Gastrocnemius medialis (tissue), 4 donors: ENCODE data around the gene BACE2. TPM values are rescaled to one million over a fixed set of nuclear protein-coding genes. Genes with fewer than 3 reads are reported as not detected.

ENCODE experiments used
- ATAC-seq, 2 donors: fragments of 150-250 bp; one replicate each; pipeline ENCODE4 v1.9.1; 2016
- DNase-seq, 2 donors: peaks; one replicate each; pipeline ENCODE4 v3.0.0-alpha.2; 2019
- H3K27ac ChIP-seq, 4 donors: fragments of 200-600 bp; sonication (generic); 1 replicate in 1 of 4; 2 replicates in 3 of 4; pipeline ENCODE4 v1.5.1; 2016 to 2018; ENCODE audit warnings: mild to moderate bottlenecking in 2 of 4, moderate library complexity in 1 of 4
- H3K27me3 ChIP-seq, 3 donors: fragments of 200-600 bp; sonication (generic) in 2 of 3; 1 replicate in 1 of 3; 2 replicates in 2 of 3; pipeline versions ENCODE4 v1.5.1 to v1.6.0; 2016 to 2019; ENCODE audit warnings: mild to moderate bottlenecking in 1 of 3, moderate library complexity in 1 of 3
- H3K36me3 ChIP-seq, 2 donors: fragments of 200-600 bp; sonication (generic) in 1 of 2; one replicate each; pipeline ENCODE4 v1.5.1; 2017 to 2018
- H3K4me1 ChIP-seq, 2 donors: fragments of 200-600 bp; sonication (generic) in 1 of 2; one replicate each; pipeline ENCODE4 v1.5.1; 2016 to 2017; ENCODE audit warnings: mild to moderate bottlenecking in 2 of 2
- H3K4me3 ChIP-seq, 4 donors: fragments of 200-600 bp; sonication (generic) in 3 of 4; 1 replicate in 1 of 4; 2 replicates in 3 of 4; pipeline ENCODE4 v1.5.1; 2016 to 2019; ENCODE audit warnings: mild to moderate bottlenecking in 2 of 4
- H3K9me3 ChIP-seq, 3 donors: fragments of 200-600 bp; sonication (generic) in 2 of 3; 1 replicate in 1 of 3; 2 replicates in 2 of 3; pipeline ENCODE4 v1.5.1; 2016 to 2019
- CTCF ChIP-seq, 5 experiments: fragments of 450-650 bp in 3 of 5; fragments of 200-600 bp in 2 of 5; sonication (generic) in 2 of 5; IDR thresholded peaks in 4 of 5; conservative IDR thresholded peaks in 1 of 5; 1 replicate in 4 of 5; 2 replicates in 1 of 5; pipeline ENCODE4 v1.5.1; 2016 to 2019; ENCODE audit warnings: antibody characterized with exemption in 5 of 5, mild to moderate bottlenecking in 3 of 5, moderate library complexity in 3 of 5
- POLR2A ChIP-seq, 2 donors: fragments of 450-650 bp; IDR thresholded peaks; one replicate each; pipeline ENCODE4 v1.6.1; 2017; ENCODE audit warnings: antibody characterized with exemption in 2 of 2, mild to moderate bottlenecking in 2 of 2, moderate library complexity in 2 of 2
- in situ Hi-C, 4 donors: fragments of 200-750 bp; cut with MboI; loops; one replicate each; pipeline versions ENCODE4 v1.15.0 to v1.8.0; 2017; ENCODE audit warnings: low sequenced_read_pairs in 4 of 4
- intact Hi-C: fragments of 100-400 bp; cut with DNase I; formaldehyde crosslinking; loops from one replicate; pipeline ENCODE4 v1.15.1; 2023; ENCODE audit warnings: low total_unique reads
- total RNA-seq, 4 donors: library from RNA; depleted of rRNA; stranded (reverse); fragments of >200 nt; gene quantifications; one replicate each; pipeline versions ENCODE4 v1.1.0 to v1.2.3, GENCODE V29; 2016

The BACE2 gene
- total RNA-seq, 4 donors from 2014 or later: 7.5 to 17.5 (median 9.3) TPM

GRCh38 chr21:41169701-41170100 lies 1.7 kb downstream of the BACE2 start:
- no peak for DNase-seq
- Histone ChIP-seq H3K4me1 (peaks cover 17 to 18% of the 10 kb centered on the region in 2 donors), H3K4me3 (peak overlapping the region in 3 of 4 donors; percentile 73 to 88 (median 73)), H3K27ac (peak overlapping the region in 3 of 4 donors; percentile 85 to 89 (median 87)), H3K27me3 (no peaks in the 10 kb centered on the region), H3K36me3 (no peaks in the 10 kb centered on the region), H3K9me3 (no peaks in the 10 kb centered on the region)
- TF ChIP-seq POLR2A (IDR thresholded peaks at IDR 0.05) (no peak), CTCF (IDR thresholded peaks at IDR 0.05 in 4 of 5, conservative IDR thresholded peaks at IDR 0.05 in 1 of 5) (no peak)
- intact Hi-C loops: loop anchor here (5.0 kb wide), 2 partner anchors 708 to 1323 kb away; partner anchors contain the start of gene PRDM15
- no peak for ATAC-seq
- in situ Hi-C loops: no loop called here

DNA sequence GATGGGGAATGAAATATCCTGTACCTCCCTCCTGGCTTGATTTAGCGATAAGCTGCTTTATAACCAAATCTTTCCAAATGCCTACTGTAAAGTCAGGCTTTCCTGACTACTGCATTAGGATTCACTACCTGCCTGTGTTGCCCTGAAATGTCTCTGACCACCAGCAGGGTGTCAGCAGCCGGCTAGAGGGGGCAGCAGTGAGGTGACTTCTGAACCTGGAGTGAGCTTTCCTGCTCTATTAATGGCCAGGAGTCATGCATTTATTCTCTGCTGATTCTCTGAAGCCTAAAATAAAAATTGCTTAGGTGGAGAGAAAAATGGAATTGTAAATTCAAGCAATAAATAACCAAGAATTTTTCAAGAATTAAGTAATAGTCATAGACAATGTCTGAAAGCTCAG lies 2.5 kb downstream of the BACE2 start:
- H3K4me1 ChIP-seq: peaks cover 17 to 18% of the 10 kb centered on the region in 2 donors
- DNase-seq (no peak), ATAC-seq (no peak)
- no peak overlapping the region for H3K4me3 ChIP-seq
- H3K27me3 ChIP-seq: no peaks in the 10 kb centered on the region
- in situ Hi-C loops (no loop called here), intact Hi-C loops (no loop called here)
- peak overlapping the region in 3 of 4 donors; percentile 85 to 89 (median 87) for H3K27ac ChIP-seq
- TF ChIP-seq CTCF (IDR thresholded peaks at IDR 0.05 in 4 of 5, conservative IDR thresholded peaks at IDR 0.05 in 1 of 5) (peak; percentile 38 to 58 (median 42)), POLR2A (IDR thresholded peaks at IDR 0.05) (no peak)
- no peaks in the 10 kb centered on the region for H3K9me3 ChIP-seq
- no peaks in the 10 kb centered on the region for H3K36me3 ChIP-seq

- Histone ChIP-seq H3K36me3 (no peaks in the 10 kb centered on the region), H3K27ac (peak overlapping the region; percentile 53 to 89 (median 86)), H3K27me3 (no peaks in the 10 kb centered on the region), H3K9me3 (no peaks in the 10 kb centered on the region), H3K4me3 (no peak overlapping the region), H3K4me1 (peaks cover 17 to 18% of the 10 kb centered on the region in 2 donors)
- no peak for DNase-seq
- intact Hi-C loops (no loop called here), in situ Hi-C loops (no loop called here)
- TF ChIP-seq CTCF (IDR thresholded peaks at IDR 0.05 in 4 of 5, conservative IDR thresholded peaks at IDR 0.05 in 1 of 5) (no peak), POLR2A (IDR thresholded peaks at IDR 0.05) (peak; percentile 5 to 53)
- no peak for ATAC-seq
These were observed 3.1 kb downstream of the BACE2 start for GRCh38 chr21:41170859-41171609.

GRCh38 chr21:41175080-41175479 lies 7.1 kb downstream of the BACE2 start:
- ATAC-seq (no peak), DNase-seq (no peak)
- Histone ChIP-seq H3K36me3 (no peaks in the 10 kb centered on the region), H3K27me3 (no peaks in the 10 kb centered on the region), H3K4me1 (peaks cover 10 to 23% of the 10 kb centered on the region in 2 donors), H3K4me3 (no peak overlapping the region), H3K9me3 (no peaks in the 10 kb centered on the region), H3K27ac (no peak overlapping the region)
- intact Hi-C loops (no loop called here), in situ Hi-C loops (no loop called here)
- TF ChIP-seq CTCF (IDR thresholded peaks at IDR 0.05 in 4 of 5, conservative IDR thresholded peaks at IDR 0.05 in 1 of 5) (no peak), POLR2A (IDR thresholded peaks at IDR 0.05) (no peak)
